Loucy (cell line): ENCODE measurements around the gene OR51G2.

ENCODE experiments used
- H2AFZ ChIP-seq: fragments of 200-600 bp; sonication (generic); 2 replicates; pipeline ENCODE4 v1.6.0; 2016; ENCODE audit warnings: antibody characterized with exemption, mild to moderate bottlenecking, low read length, moderate library complexity
- H3F3A ChIP-seq: fragments of 200-600 bp; 2 replicates; pipeline ENCODE4 v1.6.0; 2016; ENCODE audit warnings: antibody characterized with exemption, low read depth, mild to moderate bottlenecking
- H3K27me3 ChIP-seq: fragments of 200-600 bp; sonication (generic); 2 replicates; pipeline ENCODE4 v1.6.1; 2014; ENCODE audit warnings: low read length, mild to moderate bottlenecking; ENCODE audit not compliant: insufficient read depth, poor library complexity, severe bottlenecking
- H3K36me3 ChIP-seq: fragments of 200-600 bp; sonication (generic); 2 replicates; pipeline ENCODE4 v1.6.1; 2016; ENCODE audit warnings: low read length; ENCODE audit not compliant: insufficient read depth
- H3K4me1 ChIP-seq: fragments of 200-600 bp; sonication (generic); 2 replicates; pipeline ENCODE4 v1.5.1; 2014; ENCODE audit warnings: low read length, mild to moderate bottlenecking; ENCODE audit not compliant: insufficient read depth, poor library complexity, severe bottlenecking
- H3K4me2 ChIP-seq: fragments of 200-600 bp; sonication (generic); 2 replicates; pipeline ENCODE4 v1.6.0; 2014; ENCODE audit warnings: antibody characterized with exemption, low read length, low read depth, mild to moderate bottlenecking; ENCODE audit not compliant: poor library complexity, severe bottlenecking
- H3K4me3 ChIP-seq: fragments of 200-600 bp; sonication (generic); 2 replicates; pipeline ENCODE4 v1.5.1; 2014; ENCODE audit warnings: low read length, mild to moderate bottlenecking, mixed read lengths; ENCODE audit not compliant: poor library complexity, severe bottlenecking
- H3K79me2 ChIP-seq: fragments of 200-600 bp; sonication (generic); 2 replicates; pipeline ENCODE4 v1.6.1; 2014; ENCODE audit warnings: low read length; ENCODE audit not compliant: insufficient read depth
- H3K9ac ChIP-seq: fragments of 200-600 bp; sonication (generic); 2 replicates; pipeline ENCODE4 v1.6.0; 2014; ENCODE audit warnings: mild to moderate bottlenecking, low read depth, low read length, moderate library complexity; ENCODE audit not compliant: poor library complexity, severe bottlenecking
- H3K9me2 ChIP-seq: fragments of 200-600 bp; sonication (generic); replicated peaks from 2 replicates; pipeline ENCODE4 v1.6.1; 2016; ENCODE audit warnings: low read depth, low read length, mixed read lengths
- H3K9me3 ChIP-seq: fragments of 200-600 bp; sonication (generic); 2 replicates; pipeline ENCODE4 v1.6.1; 2014; ENCODE audit warnings: mild to moderate bottlenecking, antibody characterized with exemption, low read length, low read depth; ENCODE audit not compliant: insufficient read depth
- H4K20me1 ChIP-seq: fragments of 200-600 bp; sonication (generic); 2 replicates; pipeline ENCODE4 v1.6.0; 2014; ENCODE audit warnings: antibody characterized with exemption, low read length, mild to moderate bottlenecking; ENCODE audit not compliant: insufficient read depth, poor library complexity, severe bottlenecking
- CTCF ChIP-seq: fragments of 200-600 bp; sonication (generic); conservative IDR thresholded peaks from 2 replicates; pipeline ENCODE4 v1.5.1; 2014; ENCODE audit warnings: mild to moderate bottlenecking, antibody characterized with exemption, low read length
- EZH2phosphoT487 ChIP-seq: fragments of 200-600 bp; IDR thresholded peaks from 2 replicates; pipeline ENCODE4 v1.6.1; 2018; ENCODE audit warnings: antibody characterized with exemption, mild to moderate bottlenecking, moderate library complexity, borderline replicate concordance

The OR51G2 gene

DNA sequence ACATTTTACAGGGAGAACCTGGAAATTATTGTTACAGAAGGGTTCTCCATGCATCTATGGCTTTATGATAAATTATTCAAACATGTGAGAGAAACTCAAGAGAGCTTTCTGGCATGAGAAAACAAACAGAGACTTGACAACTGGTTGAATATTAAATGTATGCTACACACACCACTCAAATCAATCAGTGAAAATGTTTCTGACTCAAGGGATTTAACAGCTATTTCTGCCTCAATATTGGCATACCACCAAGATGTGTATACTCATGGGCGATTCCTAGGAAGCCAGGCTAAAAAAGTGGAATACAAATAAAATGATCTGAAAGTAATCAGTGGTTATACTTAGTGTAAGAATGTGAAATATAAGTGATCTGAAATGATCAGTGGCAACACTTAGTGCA lies 53.3 kb downstream of the OR51G2 start:
- H4K20me1 ChIP-seq = no peaks in the 10 kb centered on the region
- TF ChIP-seq EZH2phosphoT487 (no peak), CTCF (no peak)
- H3K4me2 ChIP-seq = no peak overlapping the region
- H3K79me2 ChIP-seq = no peaks in the 10 kb centered on the region
- H3K27me3 ChIP-seq = no peaks in the 10 kb centered on the region
- H3K4me1 ChIP-seq = no peaks in the 10 kb centered on the region
- no peaks in the 10 kb centered on the region for H3F3A ChIP-seq
- no peaks in the 10 kb centered on the region for H3K9me3 ChIP-seq
- H3K9me2 ChIP-seq = no peaks in the 10 kb centered on the region
- H3K4me3 ChIP-seq = no peak overlapping the region
- no peaks in the 10 kb centered on the region for H3K36me3 ChIP-seq
- no peak overlapping the region for H3K9ac ChIP-seq
- no peak overlapping the region for H2AFZ ChIP-seq

GRCh38 chr11:4863876-4864275 lies 55.3 kb downstream of the OR51G2 start:
- no peaks in the 10 kb centered on the region for H3K9me2 ChIP-seq
- H3K27me3 ChIP-seq = no peaks in the 10 kb centered on the region
- no peaks in the 10 kb centered on the region for H3K36me3 ChIP-seq
- H4K20me1 ChIP-seq = no peaks in the 10 kb centered on the region
- TF ChIP-seq EZH2phosphoT487 = no peak
- no peak for TF ChIP-seq CTCF
- no peaks in the 10 kb centered on the region for H3K9me3 ChIP-seq
- H3K4me1 ChIP-seq = no peaks in the 10 kb centered on the region
- H3K4me2 ChIP-seq = no peak overlapping the region
- no peaks in the 10 kb centered on the region for H3F3A ChIP-seq
- H3K9ac ChIP-seq = no peak overlapping the region
- no peaks in the 10 kb centered on the region for H3K79me2 ChIP-seq
- no peak overlapping the region for H2AFZ ChIP-seq
- no peak overlapping the region for H3K4me3 ChIP-seq
